ENCODE measurements around the gene TNNI2.
"Not testable (repeated sequence)": the region's sequence is repeated elsewhere in the genome, so short reads cannot be mapped to it uniquely, and the experiment has no call there.

The TNNI2 gene

DNA sequence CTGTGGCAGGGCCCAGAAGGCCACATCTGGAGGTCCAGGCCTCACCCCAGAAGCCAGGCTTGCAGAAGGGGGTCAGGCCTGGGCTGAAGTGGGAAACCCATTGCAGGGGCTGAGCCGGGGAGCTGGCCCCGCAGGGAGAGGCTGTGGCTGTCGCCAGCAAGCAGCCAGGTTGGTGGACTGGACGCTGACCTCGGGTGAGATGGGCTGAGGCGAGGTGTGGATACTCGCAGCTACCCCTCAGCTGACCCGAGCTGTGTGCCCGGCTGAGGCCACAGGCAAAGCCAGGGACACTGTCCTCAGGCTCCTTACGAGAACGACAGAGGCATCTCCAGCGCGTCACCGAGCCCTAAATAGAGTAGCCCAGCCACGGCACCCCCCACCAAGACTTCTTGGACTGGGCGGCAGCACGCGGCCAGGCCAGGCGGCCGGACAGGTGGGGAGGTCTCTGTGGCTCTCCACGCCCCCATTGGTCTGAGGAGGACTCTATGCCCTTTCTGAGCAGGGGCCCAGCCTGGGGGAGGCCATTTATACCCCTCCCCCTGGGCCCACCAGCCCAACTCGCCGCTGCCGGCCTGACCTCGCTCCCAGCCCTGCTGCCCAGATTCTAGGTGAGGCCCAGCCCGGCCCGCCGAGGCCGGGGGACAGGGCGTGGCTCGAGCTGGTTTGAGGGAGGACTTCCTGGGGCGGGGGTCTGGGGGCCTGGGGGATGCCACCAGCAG is at the start of gene TNNI2:
TNNI2 (plus strand) TSS at position 556 of the 719 bp plus-strand sequence. CDS start 716 bp downstream, outside the sequence.
- DNase-seq, result no peak

DNA sequence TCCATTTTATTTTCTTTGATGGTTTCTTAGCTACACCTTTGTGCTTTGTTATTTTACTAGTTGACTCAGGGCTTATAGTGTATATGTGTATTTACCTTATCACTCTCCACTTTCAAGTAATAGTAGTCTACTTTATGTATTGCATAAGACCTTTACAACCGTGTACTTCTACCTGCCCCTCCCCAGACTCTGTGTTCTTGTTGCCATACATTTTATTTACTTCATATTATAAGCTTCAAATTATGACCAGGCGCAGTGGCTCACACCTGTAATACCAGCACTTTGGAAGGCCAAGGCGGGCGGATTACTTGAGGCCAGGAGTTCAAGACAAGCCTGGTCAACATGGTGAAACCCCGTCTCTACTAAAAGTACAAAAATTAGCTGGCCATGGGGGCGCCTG is 46.9 kb upstream of the TNNI2 start:
- no peak for DNase-seq

DNA sequence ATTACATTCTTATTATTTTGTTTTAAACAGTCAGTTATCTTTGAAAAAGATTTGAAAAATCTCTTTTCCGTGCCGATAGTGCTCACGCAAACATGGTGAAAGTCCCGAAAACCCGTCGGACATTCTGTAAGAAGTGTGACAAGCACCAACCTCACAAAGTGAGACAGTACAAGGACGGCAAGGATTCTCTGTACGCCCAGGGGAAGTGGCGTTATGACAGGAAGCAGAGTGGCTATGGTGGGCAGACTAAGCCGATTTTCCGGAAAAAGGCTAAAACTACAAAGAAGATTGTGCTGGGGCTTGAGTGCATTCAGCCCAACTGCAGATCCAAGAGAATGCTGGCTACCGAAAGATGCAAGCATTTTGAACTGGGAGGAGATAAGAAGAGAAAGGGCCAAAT is 46.3 kb upstream of the TNNI2 start:
- no peak for DNase-seq

DNA sequence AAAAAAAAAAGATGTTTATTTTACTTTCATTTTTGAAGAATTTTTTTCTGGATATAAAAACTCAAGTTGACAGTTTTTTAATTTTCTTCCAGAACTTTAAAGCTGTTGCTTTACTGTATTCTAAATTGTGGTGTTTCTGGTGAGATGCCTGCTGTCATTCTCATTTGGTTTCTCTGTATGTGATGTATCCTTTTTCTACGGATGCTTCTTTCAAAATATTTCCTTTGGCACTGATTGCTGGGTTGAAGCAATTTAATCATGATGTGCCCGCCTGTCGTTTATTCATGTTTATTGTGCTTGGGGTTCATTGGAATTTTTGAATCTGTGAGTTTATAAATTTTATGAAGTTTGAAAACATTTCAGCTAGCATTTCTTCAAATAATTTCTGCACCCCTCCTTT is 45.7 kb upstream of the TNNI2 start:
- no peak for DNase-seq

DNA sequence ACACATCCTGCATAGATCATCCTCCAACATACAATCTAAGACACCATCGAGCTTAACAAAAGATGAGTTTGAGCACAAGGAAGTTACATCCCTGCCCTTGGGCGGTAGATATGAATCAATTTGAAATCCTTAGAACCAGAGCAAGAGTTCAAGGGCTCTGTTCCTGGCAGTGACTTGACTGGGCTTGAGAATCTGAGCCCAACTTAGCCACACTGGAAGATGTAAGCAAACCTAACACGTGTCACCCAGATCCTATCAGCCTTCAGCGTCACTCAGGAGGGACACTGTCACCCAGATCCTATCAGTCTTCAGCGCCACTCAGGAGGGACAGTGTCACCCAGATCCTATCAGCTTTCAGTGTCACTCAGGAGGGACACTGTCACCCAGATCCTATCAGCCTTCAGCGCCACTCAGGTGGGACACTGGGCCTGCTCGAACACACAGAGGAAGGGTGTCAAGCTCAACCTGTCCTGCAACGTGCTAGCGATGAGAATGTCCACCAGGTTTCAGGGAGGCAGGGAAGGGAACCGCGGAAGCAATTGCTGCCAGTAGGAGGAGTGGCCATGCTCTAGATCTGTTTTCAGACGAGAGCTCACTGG is 42.3 kb upstream of the TNNI2 start:
- DNase-seq, result no peak

DNA sequence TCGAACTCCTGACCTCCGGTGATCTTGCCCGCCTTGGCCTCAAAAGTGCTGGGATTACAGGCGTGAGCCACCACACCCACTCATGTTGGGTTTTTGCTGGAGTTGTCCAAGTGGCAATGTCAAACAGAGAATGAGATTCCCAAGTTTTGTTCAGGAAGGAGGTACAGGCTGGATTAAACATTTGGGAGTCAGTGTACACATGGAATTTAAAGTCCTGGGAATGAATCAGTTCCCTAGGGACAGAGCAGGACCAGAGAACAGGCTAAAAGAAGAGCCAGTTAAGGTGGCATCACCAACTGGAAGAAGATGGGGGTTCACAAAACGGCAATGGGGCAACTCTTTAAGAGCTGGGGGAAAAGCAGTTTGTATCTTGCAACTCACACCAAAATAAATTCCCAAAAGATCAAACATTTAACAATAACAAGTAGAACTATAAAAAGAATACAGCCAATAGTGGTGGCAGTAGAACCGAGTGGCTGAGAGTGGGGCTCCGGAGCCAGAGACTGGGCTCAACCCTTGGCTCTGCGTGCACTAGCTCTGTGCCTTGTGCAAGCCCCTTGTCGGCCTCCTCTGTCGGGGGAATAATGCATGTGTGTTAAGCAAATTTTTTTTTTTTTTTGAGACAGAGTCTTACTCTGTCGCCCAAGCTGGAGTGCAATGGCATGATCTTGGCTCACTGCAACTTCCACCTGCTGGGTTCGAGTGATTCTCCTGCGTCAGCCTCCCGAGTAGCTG is 41.2 kb upstream of the TNNI2 start:
- DNase-seq, result no peak

DNA sequence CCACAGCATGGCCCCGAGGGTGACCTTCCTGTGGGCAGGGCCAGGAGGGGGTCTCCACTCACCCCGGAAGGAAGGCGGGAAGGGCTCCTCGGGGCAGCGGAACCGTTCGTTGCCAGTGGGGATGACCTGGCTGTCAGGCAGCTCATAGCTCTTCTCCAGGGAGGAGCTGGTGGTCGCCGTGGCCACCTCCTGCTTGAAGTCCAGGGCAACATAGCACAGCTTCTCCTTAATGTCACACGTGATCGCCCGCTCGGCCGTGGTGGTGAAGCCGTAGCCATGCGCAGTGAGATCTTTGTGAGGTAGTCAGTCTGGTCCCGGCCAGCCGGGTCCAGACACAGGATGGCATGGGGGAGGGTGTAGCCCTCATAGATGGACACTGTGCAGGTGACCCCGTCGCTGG is 35.5 kb upstream of the TNNI2 start:
- no peak for DNase-seq

DNA sequence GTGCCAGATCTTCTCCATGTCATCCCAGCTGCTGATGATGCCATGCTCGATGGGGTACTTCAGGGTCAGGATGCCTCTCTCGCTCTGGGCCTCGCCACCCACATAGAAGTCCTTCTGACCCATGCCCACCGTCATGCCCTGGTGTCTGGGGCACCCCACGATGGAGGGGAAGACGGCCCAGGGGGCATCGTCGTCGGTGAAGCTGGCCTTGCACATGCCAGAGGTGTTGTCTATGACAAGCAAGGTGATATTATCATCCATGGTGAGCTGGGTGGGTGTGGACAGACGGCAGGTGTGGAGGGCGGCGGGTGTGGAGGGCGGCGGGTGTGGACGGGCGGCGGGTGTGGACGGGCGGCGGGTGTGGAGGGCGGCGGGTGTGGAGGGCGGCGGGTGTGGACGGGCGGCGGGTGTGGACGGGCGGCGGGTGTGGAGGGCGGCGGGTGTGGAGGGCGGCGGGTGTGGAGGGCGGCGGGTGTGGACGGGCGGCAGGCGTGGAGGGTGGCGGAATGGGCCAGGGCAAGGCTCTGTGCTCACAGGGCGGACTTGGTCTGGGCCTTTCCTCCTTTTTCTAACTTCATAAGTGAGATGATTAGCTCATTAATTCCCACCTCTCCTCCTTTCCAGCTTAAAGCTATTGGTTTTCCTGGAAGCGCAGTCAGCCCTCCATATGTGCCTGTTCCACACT is 34.8 kb upstream of the TNNI2 start:
- DNase-seq, result not testable (repeated sequence)

DNA sequence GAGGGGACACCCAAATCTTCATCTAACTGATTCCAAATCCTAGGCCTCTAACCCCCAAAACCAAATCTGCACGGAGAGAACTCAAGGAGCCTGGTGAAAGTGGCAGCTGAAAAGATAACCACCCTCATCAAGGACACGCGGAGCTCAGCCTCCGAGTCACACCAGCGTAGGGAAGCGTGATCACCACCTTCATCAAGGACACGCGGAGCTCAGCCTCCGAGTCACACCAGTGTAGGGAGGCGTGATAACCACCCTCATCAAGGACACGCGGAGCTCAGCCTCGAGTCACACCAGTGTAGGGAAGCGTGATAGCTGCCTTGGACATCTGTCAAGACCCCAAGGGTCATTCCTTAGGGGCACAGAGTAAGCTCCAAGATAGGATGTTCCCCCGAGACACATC is 33.3 kb upstream of the TNNI2 start:
- no peak for DNase-seq

DNA sequence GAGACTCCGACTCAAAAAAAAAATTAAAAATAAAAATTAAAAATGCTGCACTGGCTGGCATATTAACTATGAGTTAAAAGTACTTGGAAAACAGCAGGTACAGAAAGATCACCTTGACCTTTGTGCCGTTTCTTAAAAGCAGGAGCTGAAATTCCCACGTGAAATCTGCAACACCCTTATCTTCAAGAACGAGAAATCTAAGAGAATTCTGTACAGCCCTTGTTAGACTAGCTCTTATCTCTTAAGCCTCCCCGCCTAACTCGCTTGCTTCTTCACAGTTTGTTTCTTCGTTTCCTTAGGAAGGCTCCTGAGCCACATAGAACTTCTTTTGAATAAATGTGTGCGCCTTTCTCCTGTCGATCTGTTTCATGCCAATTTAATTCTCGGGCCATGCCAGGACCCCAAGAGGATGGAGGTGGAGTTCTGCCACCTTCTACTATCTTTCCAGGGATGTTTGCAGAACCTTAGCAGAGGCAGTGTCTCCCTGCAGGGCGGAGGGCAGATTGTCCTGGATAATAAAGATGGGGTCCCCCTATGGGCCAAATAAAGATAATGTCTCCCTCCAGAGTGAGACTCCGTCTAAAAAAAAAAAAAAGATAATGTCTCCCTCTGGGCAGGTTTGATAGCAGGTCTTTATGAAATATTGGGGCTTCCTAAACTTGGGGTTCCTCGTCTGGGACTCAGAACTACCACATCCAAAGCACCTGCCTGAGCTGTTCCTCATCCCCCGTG is 31.4 kb upstream of the TNNI2 start:
- no peak for DNase-seq

DNA sequence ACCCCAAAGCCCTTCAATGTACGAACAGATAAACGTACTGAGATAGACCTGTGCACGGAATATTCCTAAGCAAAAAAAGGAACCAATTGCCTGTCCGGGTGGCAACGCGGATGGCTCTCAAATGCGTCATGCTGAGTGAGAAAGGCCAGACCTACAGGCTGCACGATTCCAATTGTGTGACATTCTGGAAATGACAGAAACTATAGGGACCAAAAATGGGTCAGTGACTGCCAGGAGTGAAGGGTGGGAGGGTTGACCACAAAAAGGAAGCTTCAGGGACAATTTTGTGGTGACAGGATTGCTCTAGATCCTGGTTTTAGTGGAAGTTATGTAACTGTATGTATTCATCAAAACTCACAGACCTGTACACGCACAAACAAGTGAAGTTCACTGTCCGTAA is 28.0 kb upstream of the TNNI2 start:
- no peak for DNase-seq

DNA sequence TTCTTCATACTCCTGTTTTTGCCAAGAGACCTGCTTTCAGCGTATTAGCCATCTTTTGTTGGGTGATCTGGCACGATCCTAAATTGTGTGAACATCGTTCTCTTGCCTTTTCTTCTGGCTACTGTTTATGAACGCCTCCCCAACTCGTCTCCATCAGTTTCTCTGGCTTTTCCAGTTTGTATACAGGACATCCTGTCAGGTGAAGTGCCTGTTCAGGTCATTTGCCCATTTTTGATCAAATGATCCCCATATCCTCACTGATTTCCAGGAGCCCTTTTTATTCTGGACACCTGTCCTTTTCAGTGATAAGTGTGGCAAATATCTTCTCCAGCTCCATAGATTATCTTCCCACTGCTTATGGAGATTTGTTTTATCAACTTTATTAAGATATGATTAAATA is 26.5 kb upstream of the TNNI2 start:
- DNase-seq, result no peak

DNA sequence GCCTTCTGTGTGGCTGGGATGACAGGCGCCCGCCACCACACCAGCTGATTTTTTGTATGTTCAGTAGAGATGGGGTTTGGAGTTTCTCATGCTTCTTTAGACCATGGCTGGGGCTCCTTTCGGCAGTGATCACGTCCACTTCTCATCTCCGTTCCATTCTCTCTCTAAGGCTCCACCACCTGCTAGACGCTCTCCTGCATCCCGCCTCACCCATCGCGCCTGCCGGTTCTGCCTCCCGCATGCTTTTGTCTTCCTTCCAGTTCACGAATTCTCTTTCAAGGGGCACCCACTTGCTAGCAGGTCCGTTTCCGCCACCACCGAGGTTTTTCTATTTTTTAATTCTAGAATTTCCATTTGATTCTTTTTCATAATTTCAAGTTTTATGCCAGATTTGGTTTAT is 26.0 kb upstream of the TNNI2 start:
- no peak for DNase-seq

DNA sequence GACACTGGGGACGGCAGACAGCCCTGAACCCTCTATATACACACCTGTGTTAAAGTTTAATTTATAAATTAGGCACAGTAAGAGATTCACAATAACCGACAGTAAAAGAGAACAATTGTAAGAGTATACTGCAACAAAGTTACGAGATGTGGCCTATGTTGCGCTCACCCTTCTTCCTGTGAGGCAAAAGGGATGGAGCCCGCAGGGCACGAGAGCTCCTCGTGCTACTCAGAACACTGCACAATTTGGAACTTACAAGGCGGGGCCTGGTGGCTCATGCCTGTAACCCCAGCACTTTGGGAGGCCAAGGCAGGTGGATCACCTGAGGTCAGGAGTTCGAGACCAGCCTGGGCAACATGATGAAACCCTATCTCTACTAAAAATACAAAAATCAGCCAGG is 25.4 kb upstream of the TNNI2 start:
- DNase-seq, result not testable (repeated sequence)

DNA sequence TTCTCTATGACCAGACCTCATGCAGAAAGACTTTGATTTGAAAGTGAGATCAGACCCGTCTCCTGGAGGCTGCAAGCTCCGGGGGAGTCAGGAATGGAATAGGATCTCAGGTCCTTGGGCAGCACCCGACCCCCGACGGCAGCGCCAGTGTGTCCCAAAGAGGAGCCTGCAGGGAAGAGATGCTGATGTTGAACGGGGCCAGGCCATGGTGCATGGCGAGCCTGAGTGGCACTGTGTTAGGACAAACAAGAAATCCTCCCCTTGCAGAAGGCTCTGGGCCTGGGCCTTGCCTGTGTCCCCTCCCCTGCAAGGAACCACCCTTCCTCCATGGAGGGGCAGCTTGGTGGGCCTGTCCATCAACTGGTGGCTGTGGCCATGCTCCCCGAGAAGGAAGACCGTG is 24.1 kb upstream of the TNNI2 start:
- no peak for DNase-seq

DNA sequence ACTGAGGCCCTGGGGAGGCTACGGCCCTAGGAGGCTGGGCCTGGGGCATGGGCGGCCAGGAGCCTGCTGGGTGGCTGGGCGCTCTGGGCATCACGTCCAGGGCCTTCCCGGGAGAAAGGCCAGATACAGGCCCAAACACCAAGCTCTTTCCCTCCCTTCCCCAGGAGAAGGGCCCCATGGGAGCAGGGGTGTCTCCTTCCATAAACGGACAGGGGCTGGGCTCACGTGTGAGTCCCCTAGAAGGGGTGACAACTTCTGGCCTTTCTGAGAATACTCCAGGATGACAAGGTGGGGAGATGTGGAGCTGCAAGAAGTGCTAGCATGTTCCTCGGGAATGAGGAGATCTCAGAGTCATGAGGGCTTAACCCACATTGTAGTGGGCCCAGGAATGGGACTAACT is 23.5 kb upstream of the TNNI2 start:
- DNase-seq, result no peak

DNA sequence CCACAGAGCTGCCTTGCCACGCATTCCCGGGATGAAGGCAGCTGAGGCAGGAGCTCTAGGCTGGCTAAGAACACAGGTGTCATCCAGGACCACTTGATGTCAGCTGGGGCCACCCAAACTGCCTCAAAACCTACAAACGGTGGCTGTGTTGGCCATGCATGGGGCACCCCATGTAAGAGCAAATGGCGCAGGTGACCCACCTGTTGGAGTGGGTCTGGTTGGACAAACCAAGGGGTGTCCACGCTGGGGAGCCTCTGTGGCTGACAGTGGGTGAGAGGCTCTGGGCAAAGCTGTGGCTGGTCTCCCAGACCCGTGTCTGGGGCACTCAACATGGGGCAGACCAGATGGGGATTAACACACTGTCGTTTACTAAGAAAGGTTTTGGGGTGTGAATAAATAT is 23.0 kb upstream of the TNNI2 start:
- DNase-seq, result no peak

DNA sequence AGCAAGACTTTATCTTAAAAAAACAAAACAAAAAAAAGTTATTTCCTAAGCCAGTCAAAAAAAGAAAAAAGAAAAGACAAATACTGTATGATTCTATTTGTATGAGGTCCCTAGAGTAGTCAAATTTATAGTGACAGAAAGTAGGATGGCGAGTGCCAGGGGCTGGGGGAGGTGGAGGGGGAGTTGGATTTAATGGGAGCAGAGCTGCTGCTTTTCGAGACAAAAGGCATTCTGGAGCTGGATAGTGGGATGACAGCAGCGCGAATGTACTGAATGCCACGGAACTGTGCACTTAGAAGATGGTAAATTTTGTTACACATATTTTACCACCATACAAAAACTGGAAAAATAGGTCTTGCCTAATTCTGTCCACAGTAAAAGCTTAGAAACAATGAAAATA is 21.8 kb upstream of the TNNI2 start:
- no peak for DNase-seq

DNA sequence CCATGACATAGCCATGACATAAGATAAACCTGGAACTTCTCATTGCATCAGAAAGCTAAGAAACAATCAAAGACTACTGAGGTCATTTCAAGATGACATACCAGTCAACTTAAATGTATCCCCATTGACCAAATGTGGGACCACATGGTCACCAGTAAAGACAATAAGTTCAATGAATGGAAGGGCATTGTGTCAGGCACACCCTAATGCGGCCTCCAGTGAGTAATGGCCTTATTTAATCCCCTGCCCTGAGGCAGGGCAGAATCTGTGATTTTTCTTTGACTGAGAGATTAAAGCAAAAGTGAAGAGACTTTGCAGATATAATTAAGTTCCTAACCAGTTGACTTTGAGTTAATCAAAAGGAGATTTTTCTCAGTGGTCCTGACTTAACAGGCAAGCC is 21.3 kb upstream of the TNNI2 start:
- DNase-seq, result no peak

DNA sequence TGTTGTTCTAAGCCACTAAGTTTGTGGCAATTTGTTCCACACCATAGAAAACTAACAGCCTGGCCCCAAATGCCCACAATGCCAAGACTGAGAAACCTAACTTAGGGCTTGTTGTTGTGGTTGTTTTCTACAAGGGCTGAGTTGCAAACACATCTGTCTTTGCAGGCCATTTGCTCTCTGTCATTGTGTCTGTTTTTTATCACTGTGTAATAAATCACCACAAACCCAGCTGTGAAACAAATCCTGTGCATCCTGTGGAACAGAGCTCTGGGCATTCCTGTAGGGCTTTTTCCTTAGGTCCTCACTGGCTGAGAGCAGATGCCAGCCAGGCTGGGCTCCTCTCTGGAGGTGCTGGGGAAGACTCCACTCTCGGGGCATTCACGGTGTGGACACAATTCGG is 19.7 kb upstream of the TNNI2 start:
- no peak for DNase-seq

DNA sequence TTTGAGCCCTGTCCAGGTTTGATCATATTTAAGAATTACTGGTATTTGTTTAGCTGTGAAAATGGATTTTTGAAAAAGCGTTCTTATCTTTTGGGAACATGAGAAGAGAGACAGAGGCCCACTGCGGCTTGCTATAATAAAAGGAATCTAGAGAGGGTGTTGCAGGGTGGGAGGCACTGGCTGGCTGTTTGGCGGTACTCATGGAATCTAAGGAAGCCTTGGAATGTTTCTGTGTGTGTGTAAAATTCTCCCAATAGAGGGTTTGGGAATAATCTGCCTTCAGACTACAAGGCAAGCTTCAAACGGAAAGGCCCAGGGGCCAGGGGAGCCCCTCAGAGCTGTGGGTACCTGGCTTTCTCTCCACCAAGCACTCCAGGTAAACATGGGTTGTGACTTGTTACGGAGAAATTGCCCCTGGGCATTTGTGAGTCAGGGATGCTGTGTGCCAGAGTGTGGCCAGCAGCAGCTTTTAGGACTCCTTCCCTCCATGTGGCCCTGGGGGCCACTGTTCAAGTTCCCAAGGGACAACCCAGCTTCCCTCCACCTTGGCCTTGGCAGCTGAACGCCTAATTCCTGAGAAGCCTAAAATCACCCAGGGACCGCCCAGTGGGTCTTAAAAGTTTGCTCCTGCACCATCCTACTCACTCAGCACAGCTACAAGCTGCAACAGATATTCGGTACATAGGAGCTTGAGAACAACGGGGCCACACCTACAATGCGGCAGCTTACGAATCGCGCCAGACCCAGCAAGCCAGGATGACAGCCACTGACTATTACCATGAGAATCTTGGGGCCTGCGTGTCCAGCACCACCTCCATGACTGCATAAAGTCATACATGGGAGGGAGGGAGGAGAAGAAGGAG is 18.1 kb upstream of the TNNI2 start:
- no peak for DNase-seq

DNA sequence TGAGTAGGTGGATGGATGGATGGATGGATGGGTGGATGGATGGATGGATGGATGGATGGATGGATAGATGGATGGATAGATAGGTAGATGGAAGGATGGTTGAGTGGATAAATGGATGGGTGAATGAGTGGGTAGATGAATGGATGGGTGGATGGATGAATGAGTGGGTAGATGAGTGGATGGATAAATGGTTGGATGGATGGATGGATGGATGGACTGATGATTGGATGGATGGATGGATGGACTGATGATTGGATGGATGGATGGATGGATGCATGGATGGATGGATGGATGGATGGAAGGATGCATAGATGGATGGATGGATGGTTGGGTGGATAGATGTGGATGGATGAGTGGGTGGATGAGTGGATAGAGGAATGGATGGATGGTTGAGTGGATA is 17.2 kb upstream of the TNNI2 start:
- no peak for DNase-seq
